HG02981 (cell line): ENCODE results near the gene OR6C70.

Source experiments
- ATAC-seq: cut with Tn5 transposase; IDR thresholded peaks from one replicate; pipeline ENCODE4 v1.9.1; 2021; ENCODE audit warnings: mild to moderate bottlenecking, moderate library complexity; ENCODE audit not compliant: unreplicated experiment

The OR6C70 gene

GRCh38 chr12:55420307-55420962, 49.5 kb downstream of the OR6C70 start:
- no peak for ATAC-seq
